RKO (cell line): Measurements from ENCODE around the gene CMA1.
A peak's percentile ranks its signal among the peaks of the same experiment; 100 is the strongest.

Experiments
- DNase-seq: peaks from one replicate; pipeline ENCODE4 v3.0.0-alpha.2; 2016; ENCODE audit warnings: low spot score

Gene CMA1

GRCh38 chr14:24465805-24466204 is 42.3 kb downstream of the CMA1 start:
- DNase-seq = no peak

GRCh38 chr14:24465368-24465767 is 42.7 kb downstream of the CMA1 start:
- DNase-seq = no peak

GRCh38 chr14:24463884-24464785 is 43.9 kb downstream of the CMA1 start:
- DNase-seq = no peak

- DNase-seq = no peak
Observed at GRCh38 chr14:24463017-24463883, 44.8 kb downstream of the CMA1 start.

GRCh38 chr14:24461336-24461735 is 46.7 kb downstream of the CMA1 start:
- no peak for DNase-seq

GRCh38 chr14:24459331-24459730 is 48.7 kb downstream of the CMA1 start:
- DNase-seq = no peak

GRCh38 chr14:24458736-24459135 is 49.3 kb downstream of the CMA1 start:
- DNase-seq = no peak

- peak; percentile 23 for DNase-seq
Observed at GRCh38 chr14:24456980-24457379, 51.1 kb downstream of the CMA1 start.
